IPS-NIHi11 (cell line): Measurements from ENCODE around the gene NES.

Experiments
- DNase-seq: peaks from one replicate; pipeline ENCODE4 v3.0.0; 2012; ENCODE audit warnings: mixed read lengths, low spot score

The NES gene

GRCh38 chr1:156680056-156680455, 2.8 kb upstream of the NES start:
- DNase-seq, result no peak

DNA sequence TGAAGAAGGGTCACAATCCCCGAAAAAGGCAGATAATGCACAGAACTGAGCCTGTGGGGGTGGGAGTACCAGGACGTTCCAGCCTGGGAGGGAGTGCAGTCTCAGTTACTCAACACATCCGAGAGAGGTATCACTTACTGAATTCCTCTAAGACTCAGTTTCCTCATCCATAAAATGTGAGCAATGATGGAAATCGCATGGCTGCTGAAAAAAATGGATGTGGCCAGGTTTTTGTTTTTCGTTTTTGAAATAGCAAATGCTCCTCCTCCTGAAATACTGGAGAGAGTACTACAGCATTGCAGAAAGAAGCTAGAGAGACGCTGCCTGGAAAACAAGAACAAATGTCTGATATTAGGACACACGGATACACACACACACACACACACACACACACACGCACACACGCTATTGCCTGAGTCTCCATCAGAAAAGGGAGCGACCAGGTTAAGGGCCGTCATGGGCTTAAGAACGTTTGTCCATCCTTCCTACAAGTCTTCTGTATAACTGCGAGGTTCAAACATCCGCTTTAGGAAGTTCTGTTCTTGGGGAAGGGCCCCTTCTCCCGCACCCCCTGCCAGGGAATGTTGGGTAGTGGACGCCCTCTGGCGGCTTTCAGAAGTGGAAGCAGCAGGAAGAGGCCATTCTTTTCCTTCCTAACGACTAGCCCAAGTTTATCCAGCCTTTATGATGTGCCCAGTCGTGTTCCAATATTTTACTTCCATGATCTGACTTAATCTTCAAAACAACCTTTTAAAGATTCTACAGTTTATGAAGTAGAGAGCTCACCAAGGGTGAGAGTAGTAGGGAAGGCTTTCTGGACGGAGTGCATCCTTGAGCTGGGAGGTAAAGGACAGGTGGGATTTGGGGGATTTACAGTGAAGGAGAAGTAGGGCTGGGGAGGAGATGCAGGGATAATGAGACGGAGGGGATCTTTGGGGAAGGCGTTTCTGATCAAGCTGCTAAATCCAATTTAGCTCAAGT, 699 bp upstream of the NES start:
- DNase-seq, result peak; percentile 61

- DNase-seq, result no peak
These were observed 940 bp downstream of the NES start for GRCh38 chr1:156676114-156676819.

- no peak for DNase-seq
These were observed 1.7 kb downstream of the NES start for GRCh38 chr1:156675210-156676113.

DNA sequence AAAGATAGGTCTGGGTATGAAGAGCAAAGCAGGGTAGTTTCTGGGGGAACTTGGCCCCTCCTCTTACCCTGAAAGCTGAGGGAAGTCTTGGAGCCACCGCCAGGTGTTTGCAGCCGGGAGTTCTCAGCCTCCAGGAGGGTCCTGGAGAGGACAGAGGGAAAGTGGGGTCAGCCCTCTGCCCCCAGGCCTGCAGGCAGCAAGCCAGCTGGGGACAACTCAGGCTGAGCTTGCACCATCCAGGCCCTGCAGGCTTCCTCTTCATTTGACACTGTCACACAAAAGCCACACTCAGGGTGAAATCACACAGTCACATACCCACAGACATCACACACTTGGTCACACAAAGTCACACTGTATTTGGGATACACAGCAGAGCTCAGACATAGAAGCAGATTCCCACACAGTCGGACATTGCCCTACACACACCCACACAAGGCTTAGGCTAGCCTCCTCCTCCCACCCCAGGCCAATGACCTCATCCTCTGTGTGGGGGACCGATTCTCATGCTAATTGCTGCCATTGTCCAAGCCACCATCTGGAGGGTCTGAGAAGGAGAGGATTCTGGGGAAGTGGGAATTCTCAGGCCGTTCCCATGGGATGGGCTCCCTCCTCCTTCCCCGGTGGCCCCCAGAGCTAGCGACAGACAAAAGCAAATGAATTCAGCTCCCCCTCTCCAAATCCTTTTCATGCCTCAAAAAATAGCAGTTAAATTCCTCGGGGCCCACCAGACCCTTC, 3.7 kb downstream of the NES start:
- peak; percentile 74 for DNase-seq

GRCh38 chr1:156671804-156672203, 5.4 kb downstream of the NES start:
- no peak for DNase-seq

DNA sequence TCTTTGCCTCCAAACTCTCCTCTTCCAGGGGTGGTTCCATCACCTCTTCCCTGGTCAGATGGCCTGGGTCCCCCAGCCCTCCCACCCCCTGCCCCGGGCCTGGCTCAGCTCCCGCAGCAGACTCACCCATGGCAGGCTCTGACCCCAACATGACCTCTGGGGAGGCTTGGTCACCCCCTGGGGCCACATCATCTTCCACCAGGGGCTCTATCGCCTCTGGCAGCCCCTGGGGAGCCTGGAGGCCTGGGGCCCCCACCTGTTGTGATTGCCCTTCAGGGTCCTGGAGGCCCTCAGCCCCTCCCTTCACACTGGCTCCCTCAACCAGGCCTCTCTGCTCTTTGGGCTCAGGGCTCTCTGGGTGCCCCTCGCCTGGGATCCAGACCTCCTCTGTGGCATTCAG, 6.4 kb downstream of the NES start:
- no peak for DNase-seq

DNA sequence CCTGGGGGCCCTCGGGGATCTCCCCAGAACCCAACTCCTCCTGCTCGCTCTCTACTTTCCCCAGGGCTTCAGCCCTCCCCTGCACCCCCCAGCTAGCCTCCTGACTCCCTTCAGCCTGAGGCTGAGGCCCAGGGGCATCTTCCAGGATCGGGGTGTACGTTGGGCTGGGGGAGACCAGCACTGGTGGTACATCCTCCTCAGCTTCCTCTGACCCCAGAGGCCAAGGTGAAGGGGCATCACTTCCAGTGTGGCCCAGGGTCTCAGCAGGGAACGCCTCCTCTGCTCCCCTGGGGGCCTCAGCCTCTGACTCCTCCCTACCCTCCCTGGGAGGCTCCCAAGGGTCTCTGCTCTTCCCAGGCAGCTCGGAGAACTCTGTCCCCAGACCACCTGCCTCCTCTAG, 6.8 kb downstream of the NES start:
- no peak for DNase-seq

DNA sequence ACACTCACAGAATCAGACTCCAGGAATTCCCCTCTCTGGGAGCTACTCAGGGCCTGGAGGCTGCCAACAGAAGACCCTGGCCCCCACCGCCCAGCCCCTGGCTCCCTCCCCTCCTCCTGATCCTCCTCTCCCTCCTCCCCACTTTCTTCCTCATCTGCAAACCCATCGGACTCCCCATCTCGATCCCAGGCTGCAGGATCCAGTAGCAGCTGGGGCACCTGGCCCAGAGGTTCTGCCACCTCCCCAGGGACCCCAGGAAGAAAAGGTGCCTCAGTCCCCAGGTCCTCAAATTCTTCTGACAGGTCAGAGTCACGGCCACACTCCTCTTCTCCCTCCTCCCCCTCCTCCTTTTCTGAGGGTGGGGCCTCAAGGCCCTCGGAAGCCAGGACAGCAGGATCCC, 7.4 kb downstream of the NES start:
- no peak for DNase-seq

GRCh38 chr1:156668801-156669637, 8.2 kb downstream of the NES start:
- no peak for DNase-seq

DNA sequence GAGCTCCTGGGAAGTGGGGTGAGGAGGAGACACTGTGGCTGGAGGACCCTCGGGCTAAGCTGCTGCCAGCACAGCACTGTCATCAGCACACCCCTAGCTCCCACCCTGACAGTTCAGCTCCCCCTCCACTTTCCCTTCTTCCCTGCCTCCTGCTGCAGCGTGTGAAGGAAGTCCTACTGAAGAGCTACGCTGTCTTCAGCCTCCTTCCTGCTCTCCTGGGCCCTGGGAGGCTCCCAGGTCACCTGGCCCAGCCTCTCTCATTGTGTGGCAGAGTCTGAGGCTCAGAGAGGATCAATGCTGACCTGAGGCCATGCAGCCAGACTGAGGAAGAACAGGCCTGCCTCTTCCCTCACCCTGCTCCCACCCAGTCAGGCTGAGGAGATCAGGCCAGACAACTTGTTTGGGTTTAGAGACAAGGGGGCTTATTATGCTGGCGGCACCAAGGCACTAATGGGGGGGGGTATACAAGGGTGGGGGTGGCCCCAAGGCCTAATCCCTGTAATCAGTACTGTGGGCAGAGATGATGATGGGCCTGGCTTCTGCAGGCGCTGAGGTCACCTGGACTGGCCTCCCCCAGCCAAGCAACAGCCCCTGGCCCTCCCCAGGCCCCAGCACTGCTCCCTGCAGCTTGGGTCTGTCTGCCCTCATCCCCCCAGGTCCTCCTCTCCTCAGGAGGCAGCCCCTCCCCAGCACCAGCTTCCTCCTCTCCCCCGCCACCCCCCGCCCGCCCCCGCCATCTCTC, 9.1 kb downstream of the NES start:
- DNase-seq, result no peak

GRCh38 chr1:156667610-156667967, 9.6 kb downstream of the NES start:
- no peak for DNase-seq

DNA sequence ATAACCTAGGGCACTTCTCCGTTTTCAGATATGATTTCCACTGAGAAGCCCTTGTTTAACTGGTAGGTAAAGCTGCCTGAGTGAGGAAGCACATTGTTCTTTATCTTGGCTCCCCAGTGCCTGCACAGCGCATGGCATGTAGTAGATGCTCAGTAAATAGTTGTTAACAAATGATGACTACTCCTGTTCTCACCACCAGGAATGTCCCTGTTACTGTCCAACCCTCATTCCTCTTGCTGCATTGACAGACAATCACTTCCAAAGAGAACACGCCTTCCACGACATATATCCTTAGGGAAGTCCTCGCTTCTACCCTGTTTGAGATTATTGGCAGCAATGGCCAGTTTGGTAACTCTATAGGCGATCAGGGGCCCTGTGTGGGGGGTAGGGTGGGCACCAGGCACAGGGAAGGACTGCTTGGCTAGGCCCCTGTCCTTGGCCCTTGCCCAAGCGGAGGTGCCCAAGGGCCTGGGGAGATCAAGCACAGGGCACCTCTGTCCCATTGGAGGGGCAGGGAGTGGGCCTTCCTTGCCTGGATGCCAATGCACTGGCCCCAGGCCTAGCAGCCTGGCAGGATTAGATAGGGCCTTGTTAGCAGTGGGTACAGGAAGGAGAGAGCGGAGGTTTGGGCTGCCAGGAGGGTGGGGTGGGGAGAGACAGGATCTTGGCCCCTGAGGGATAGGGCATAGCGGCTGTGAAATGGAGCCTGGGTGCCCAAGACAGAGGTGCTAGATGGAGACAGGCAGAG, 10.2 kb downstream of the NES start:
- DNase-seq, result no peak

DNA sequence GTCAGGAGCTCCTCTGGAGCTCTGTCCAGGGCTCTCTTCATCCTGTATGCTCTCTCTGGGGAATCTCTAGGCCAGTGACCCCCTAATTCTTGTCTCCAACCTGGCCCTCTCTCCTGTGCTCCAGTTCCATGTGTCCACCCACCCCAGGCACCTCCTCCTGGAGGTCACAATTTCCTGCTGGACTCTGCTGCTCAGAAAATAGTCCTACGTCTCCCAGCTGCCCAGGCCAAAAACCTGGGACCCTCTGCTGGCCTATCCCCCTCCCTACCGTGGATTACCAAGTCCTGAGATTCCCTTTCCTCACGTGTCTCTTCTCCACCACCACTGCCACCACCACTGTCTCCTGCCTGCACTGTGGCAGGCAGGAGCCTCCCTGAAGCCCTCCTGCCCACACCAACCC, 11.7 kb downstream of the NES start:
- DNase-seq, result no peak

DNA sequence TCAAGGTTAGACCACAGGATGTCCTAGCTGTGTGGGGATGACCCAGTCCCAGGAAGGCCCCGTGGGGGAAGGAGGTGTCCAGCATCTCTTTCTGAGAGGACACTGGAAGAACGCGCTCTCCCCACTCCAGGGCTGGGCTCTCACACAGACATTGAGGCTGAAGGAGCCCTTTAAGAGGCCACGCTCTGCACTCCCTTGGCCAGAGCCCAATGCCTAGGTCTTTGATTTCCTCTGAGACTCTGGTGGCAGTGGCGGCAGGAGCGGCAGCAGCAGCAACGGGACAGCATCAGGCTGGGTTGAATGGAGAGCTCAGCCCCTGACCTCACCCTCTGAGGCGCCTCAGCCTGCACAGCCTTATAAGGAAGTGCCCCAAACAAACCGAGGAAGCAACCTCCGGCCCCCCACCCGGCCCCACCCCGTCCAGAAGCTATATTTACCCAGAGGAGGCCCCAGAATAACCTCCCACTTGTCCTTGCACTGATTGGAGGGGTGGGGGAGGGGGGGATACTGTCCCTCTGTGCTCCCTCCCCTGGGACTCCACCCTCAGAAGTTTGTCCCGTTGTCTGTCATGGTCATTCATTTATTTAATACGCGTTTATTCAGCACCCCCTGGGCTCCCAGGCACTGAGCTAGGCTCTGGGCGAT, 12.3 kb downstream of the NES start:
- no peak for DNase-seq

- no peak for DNase-seq
These were observed 13.0 kb downstream of the NES start for GRCh38 chr1:156664046-156664766.

DNA sequence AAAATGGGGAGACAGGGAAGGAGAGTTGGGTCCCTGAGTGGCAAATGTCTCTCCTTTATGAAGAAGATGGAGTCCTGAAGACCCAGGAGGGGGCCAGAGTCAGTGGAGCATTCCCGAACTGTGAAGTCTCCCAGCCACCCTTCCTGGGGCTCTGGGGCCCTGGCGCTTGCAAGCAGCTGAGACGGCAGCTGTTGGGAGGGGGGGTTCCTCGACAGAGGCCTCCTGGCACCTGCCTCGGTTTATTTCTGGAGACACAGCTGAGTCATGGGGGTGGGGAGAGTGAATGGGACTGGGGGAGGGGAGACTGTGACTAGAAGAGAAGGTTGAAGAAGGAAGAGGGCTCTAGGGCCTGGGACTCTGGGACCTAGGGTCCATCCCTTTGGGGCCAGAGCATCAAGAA, 14.0 kb downstream of the NES start:
- DNase-seq, result no peak

GRCh38 chr1:156662800-156663055, 14.5 kb downstream of the NES start:
- DNase-seq, result no peak
